ENCODE data around the gene KCNMA1. TPM values are rescaled to one million over a fixed set of nuclear protein-coding genes. Genes with fewer than 3 reads are reported as not detected.
A peak's percentile ranks its signal among the peaks of the same experiment; 100 is the strongest.
"Not testable (repeated sequence)": the region's sequence is repeated elsewhere in the genome, so short reads cannot be mapped to it uniquely, and the experiment has no call there.

KCNMA1 gene
- 66.8 TPM for polyA plus RNA-seq (2013, experiment 1 of 2; ENCODE audit: insufficient read length)
- polyA plus RNA-seq (2013, experiment 2 of 2; ENCODE audit: insufficient read length), result 63.5 TPM

- peak; percentile 67 for DNase-seq
Observed at GRCh38 chr10:77637532-77638320, at the start of gene KCNMA1. KCNMA1 (minus strand) TSS chr10:77637808.

GRCh38 chr10:77686650-77687417 is 49.2 kb upstream of the KCNMA1 start:
- DNase-seq, result no peak

DNA sequence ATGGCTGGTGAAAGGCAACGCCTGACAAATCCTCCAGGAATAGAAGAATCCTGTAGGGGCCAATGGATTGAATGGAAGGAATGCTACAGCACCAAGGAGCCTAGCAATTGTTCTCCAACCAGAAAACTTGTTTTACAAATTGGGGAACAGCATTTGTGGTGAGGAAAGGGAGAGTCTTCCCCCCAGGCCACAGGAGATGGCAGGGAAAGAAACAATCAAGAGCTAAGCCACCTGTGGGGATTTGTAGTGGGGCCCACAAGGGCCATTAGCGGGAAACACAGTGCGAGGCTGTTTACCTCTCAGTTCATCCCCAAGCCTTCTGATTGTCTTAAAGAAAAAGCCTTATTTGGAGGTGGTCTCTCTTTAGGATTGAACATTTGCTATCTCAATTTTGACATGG is 48.5 kb upstream of the KCNMA1 start:
- no peak for DNase-seq

- no peak for DNase-seq
Observed at GRCh38 chr10:77685432-77685831, 47.8 kb upstream of the KCNMA1 start.

DNA sequence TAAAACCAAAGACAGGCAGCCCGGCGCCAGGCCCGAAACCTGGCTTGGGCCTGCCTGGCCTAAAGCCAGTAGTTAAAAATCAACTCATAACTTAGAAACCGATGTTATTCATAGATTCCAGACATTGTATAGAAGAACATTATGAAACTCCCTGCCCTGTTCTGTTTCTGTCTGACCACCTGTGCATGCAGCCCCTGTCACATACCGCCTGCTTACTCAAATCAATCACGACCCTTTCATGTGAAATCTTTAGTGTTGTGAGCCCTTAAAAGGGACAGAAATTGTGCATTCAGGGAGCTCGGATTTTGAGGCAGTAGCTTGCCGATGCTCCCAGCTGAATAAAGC is 45.5 kb upstream of the KCNMA1 start:
- not testable (repeated sequence) for DNase-seq

GRCh38 chr10:77682393-77683087 is 44.9 kb upstream of the KCNMA1 start:
- DNase-seq, result no peak

DNA sequence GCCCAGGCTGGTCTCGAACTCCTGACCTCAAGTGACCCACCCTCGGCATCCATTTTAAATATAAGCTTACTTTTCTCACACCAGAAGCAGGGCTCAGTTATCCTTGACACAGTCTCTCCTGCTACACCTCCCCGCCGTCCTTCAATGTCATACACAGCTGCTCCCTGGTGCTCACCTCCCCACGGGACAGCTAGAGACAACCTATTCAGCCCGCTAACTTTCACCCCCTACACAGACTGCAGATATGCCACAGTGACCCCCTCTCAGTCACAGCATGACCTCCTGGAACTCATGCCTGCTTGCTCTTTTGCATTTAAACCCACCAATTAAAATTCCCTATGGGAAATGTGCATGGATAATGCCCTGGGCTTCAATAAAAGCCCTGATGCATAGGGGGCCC is 44.2 kb upstream of the KCNMA1 start:
- DNase-seq, result no peak

GRCh38 chr10:77680811-77681210 is 43.2 kb upstream of the KCNMA1 start:
- no peak for DNase-seq

- DNase-seq, result no peak
Observed at GRCh38 chr10:77680065-77680464, 42.5 kb upstream of the KCNMA1 start.

DNA sequence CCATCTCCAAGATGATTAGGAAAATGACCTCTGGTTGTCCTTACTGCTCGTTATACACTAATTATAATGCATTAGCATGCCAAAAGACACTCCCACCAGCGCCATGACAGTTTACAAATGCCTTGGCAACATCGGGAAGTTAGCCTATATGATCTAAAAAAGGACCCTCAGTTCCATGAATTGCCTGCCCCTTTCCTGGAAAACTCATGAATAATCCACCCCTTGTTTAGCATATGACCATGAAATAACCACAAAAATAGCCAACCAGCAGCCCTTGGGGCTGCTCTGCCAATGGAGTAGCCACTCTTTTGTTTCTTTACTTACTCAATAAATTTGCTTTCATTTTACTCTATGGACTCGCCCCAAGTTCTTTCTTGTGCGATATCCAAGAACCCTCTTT is 41.6 kb upstream of the KCNMA1 start:
- no peak for DNase-seq

- DNase-seq, result no peak
Observed at GRCh38 chr10:77678146-77678545, 40.5 kb upstream of the KCNMA1 start.

DNA sequence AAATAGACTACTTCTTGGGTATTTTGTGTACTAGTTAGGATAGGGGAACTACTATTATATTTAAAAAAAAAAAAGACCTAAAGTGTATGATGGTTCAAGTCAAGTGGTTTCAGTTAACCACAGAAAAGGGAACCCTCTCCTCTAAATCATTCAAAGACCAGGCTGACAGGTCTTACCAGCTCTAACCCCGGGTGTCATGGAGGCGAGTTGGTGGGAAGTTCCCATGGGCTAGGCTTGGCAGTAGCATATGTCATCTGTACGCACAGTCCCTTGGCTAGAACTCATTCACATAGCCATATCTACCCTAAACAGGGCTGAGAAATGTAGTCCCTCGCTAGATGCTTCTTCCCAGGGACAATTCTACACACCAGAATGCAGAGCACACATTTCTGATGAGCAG is 37.7 kb upstream of the KCNMA1 start:
- DNase-seq, result no peak

DNA sequence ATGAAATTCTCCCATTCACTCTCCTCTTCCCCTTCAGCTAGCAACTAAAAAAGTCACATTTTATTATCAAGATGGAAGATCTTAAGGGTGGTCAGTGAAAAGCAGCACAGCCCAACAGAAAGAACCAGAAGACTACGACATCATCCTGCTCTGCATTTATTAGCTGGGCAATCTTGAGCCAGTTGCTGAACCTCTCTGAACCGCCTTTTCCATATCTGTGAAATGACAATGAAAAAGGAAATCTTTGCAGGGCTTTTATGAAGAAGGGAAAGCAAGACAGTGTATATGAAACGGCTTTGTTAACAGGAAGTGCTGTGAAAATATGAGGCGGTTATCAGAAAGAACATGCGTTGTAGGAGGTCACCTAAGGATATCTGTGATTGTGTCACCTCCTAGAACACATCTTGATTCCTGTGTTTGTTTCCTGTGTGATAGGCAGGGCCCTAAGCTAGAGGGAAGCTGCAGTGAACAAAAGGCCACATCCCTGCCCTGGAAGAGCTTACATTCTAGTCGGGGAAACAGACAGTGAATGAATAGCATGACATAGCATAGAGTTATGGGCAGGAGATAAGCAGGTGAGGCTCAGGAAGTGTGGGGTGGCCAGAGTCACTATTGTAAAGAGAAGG is 36.0 kb upstream of the KCNMA1 start:
- DNase-seq, result no peak

GRCh38 chr10:77673101-77673500 is 35.5 kb upstream of the KCNMA1 start:
- no peak for DNase-seq

DNA sequence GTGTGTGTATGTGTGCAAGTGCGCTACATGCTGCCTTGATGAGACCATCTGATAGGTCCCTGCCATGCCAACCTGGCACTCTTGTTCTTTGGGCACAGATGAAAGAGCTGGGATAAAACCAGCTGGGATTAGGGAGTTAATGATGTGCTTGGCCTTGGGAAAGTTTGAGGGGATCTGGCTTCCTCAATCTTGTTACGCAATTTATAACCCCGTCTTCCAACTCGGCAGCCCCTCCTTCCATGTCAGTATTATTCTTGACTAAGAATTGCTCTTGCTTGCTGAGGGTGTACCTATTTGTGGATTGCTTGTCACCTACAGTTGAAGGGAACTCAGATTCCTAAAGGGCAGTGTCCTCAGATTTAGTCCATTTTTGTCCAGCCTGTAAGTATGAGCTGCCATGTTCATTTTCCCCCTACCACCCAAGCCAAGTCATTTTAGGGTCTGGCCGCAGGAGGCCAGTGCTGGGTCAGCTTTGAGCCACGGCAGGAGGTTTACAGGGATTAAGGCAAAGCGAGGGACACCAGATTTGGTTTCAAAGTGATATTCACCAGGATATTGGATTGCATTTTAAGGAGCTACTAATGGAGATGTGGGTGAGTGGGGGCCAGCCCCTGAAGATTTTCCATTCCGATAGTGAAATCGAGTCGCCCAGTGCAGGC is 34.1 kb upstream of the KCNMA1 start:
- no peak for DNase-seq

DNA sequence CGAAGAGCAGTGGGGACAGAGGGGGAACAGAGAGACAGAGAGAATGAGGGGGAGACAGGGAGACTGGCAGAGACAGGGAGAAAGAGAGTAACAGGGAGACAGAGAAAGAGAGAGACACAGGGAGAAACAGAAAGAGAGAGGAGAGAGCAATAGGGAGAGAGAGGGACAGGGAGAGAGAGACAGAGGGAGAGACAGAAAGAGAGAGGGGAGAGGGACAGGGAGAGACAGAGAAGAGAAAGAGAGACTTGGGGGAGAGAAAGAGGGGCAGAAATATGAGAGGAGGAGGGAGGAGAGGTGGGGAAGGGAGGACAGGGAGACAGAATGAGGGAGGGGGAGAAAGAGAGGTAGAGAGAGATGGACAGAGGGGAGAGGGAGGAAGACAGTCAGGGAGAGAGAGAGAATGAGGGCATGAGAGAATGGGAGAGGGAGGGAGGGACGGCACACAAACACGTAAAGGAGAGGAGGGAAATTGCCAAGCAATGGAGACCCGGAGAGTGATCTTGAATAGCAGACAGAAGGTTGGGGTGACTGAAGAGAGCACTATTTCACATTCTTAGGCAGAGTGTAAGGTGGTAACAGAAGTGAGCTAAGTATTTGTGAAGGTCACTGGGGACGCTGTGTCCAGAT is 33.3 kb upstream of the KCNMA1 start:
- DNase-seq, result no peak

DNA sequence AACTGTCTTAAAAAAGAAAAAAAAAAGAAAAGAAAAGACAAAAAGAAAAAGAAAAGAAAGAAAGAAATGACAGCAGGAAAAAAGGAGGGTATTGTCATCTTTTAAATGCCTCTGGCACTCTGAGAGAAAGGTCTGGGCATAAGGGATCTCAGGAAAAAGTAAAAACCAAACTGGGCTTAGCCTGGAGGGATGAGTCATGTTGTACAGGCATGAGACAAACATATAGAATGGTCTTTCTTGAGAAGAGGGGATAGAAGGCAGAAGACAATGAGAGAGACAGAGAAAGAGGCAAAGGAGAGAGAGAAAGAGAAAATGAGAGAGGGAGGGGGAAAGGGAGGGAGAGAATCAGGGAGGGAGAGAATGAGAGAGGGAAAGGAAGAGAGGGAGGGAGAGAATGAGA is 32.3 kb upstream of the KCNMA1 start:
- DNase-seq, result peak; percentile 32

DNA sequence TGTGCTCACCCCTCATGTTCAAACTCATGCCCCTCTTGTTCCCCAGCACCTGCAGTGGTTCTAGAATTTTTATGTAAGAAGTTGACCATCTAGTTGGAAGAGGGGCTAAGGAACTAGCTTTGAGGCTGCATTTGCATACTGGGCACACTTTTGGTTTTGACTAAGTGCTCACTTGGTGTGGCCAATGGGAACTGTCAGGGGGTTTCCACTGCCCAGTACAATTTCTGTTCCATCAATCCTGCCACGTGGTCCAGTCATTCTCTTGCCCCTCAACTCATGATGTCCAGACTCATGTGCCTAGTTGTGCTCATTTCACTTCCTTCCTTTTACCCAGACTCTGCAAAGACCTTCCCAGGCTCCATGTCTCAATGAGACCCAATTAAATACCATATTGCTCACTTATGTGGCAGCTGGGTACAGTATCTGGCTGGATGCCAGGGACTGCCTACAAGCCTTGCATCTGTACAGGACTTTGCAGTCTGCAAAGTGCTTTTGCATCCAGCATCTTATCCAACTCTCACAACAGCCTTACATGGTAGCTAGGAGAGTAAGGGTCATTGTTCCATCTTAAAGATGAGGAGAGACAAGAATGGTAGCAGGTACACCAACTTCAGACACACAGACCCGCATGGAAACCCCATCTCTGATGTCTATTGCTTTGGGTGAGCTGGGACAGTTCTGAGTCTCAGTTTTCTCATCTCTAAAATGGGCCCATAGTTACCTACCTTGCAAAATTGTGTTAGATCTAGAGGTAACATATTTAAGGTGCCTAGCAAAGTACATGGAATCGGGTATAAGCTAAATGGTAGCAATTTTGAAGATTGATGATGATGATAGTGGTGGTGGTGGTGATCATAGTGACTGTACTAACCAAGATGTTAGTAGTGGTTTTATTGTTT is 30.1 kb upstream of the KCNMA1 start:
- no peak for DNase-seq

- no peak for DNase-seq
Observed at GRCh38 chr10:77666821-77667220, 29.2 kb upstream of the KCNMA1 start.

DNA sequence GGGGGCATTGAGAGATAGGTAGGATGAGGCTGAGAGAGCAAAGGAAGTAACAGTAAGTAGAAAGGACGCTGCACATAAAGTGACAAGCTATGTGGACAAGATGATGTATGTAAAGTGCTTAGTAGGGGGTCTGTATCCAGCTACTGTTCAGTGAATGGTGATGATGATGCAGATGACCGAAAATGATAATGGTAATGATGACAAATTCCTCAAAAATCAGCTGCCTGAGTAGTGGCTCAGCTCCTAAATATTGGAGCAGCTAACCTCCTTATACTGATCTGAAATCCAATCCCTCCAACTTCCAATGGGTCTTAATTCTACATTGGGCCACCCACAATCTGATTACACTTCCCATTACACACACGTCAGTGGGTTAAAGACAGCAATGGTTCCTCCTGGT is 27.1 kb upstream of the KCNMA1 start:
- peak; percentile 38 for DNase-seq

GRCh38 chr10:77664008-77664407 is 26.4 kb upstream of the KCNMA1 start:
- DNase-seq, result no peak
